ENCODE measurements around the gene LRRC37B.
"Not testable (repeated sequence)": the region's sequence is repeated elsewhere in the genome, so short reads cannot be mapped to it uniquely, and the experiment has no call there.

DNA sequence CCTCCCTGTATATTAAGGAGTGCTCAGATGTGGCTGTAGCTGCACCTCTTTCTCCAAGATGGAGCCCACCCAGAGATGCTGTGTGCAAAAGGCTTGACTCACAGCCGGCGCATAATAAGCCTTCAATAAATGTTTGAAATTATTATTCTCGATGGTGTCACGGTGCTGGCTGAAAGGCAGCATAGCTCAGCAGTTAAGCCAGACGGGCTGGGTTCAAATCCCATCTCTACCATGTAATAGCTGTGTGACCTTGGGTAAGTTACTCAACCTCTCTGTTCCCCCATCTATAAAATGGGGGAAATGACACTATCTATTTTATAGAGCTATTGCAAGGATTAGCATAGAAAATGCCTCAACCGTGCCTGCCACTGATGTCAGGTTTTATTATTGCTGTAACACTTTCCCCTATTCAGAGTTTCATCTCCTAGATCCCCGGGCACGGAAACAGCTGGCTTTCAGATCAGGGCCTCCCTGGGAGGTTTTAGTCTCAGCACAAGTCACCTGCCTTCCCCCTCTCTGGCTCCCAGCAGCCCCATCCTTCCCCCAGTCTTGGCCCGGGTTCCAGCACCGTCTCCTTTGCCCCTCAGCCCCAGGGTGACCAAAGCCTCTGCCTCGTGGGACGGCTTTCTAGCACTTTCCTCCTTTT is 50.4 kb downstream of the LRRC37B start:
- TF ChIP-seq, protein P1, sequence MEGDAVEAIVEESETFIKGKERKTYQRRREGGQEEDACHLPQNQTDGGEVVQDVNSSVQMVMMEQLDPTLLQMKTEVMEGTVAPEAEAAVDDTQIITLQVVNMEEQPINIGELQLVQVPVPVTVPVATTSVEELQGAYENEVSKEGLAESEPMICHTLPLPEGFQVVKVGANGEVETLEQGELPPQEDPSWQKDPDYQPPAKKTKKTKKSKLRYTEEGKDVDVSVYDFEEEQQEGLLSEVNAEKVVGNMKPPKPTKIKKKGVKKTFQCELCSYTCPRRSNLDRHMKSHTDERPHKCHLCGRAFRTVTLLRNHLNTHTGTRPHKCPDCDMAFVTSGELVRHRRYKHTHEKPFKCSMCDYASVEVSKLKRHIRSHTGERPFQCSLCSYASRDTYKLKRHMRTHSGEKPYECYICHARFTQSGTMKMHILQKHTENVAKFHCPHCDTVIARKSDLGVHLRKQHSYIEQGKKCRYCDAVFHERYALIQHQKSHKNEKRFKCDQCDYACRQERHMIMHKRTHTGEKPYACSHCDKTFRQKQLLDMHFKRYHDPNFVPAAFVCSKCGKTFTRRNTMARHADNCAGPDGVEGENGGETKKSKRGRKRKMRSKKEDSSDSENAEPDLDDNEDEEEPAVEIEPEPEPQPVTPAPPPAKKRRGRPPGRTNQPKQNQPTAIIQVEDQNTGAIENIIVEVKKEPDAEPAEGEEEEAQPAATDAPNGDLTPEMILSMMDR (IDR thresholded peaks at IDR 0.05): not testable (repeated sequence)
- TF ChIP-seq POLR2A (IDR thresholded peaks at IDR 0.05): not testable (repeated sequence)
